CD14-positive monocyte (primary cell): ENCODE measurements around the gene CCDC138. TPM values are rescaled to one million over a fixed set of nuclear protein-coding genes. Genes with fewer than 3 reads are reported as not detected.

ENCODE experiments used
- DNase-seq, 3 donors: peaks; one replicate each; pipeline ENCODE4 v3.0.0-alpha.2; 2011 to 2022
- H2AFZ ChIP-seq: 2 replicates; pipeline ENCODE4 v1.6.0; 2012; ENCODE audit warnings: mild to moderate bottlenecking, low read depth, low read length, inconsistent platforms; ENCODE audit not compliant: insufficient read depth, poor library complexity, severe bottlenecking
- H3K27ac ChIP-seq, 2 donors: 1 replicate in 1 of 2; 2 replicates in 1 of 2; pipeline ENCODE4 v1.5.1; 2012 to 2013; ENCODE audit warnings: low read length in 2 of 2, control low read depth in 1 of 2, inconsistent platforms in 1 of 2, low read depth in 1 of 2, mild to moderate bottlenecking in 1 of 2
- H3K27me3 ChIP-seq, 2 donors: one replicate each; pipeline versions ENCODE4 v1.6.0 to v1.6.1; 2011 to 2013; ENCODE audit warnings: low read length in 2 of 2; ENCODE audit not compliant: control insufficient read depth in 2 of 2, insufficient read depth in 2 of 2
- H3K36me3 ChIP-seq, 2 donors: replicated peaks in 1 of 2; 1 replicate in 1 of 2; 2 replicates in 1 of 2; pipeline versions ENCODE4 v1.5.1 to v1.6.1; 2012 to 2013; ENCODE audit warnings: low read length in 2 of 2, control low read depth in 1 of 2, inconsistent platforms in 1 of 2, mild to moderate bottlenecking in 1 of 2; ENCODE audit not compliant: insufficient read depth in 2 of 2, control insufficient read depth in 1 of 2
- H3K4me1 ChIP-seq, 2 donors: 1 replicate in 1 of 2; 2 replicates in 1 of 2; pipeline versions ENCODE4 v1.5.1 to v1.6.1; 2012 to 2013; ENCODE audit warnings: low read length in 2 of 2, control low read depth in 1 of 2, inconsistent platforms in 1 of 2, mild to moderate bottlenecking in 1 of 2, moderate library complexity in 1 of 2; ENCODE audit not compliant: insufficient read depth in 2 of 2, control insufficient read depth in 1 of 2
- H3K4me2 ChIP-seq: replicated peaks from 2 replicates; pipeline ENCODE3; 2012; ENCODE audit warnings: low read length, moderate library complexity, mild to moderate bottlenecking; ENCODE audit not compliant: poor library complexity, severe bottlenecking; ENCODE audit errors: extremely low read depth
- H3K4me3 ChIP-seq, 3 experiments: fragments of 200-600 bp in 1 of 3; sonication (generic) in 1 of 3; replicated peaks in 1 of 3; 1 replicate in 2 of 3; 2 replicates in 1 of 3; pipeline ENCODE4 v1.5.1; 2011 to 2013; ENCODE audit warnings: low read length in 3 of 3, mild to moderate bottlenecking in 3 of 3, control low read depth in 2 of 3, low read depth in 2 of 3, inconsistent platforms in 1 of 3, moderate library complexity in 1 of 3
- H3K79me2 ChIP-seq: 2 replicates; pipeline ENCODE4 v1.6.0; 2012; ENCODE audit warnings: mild to moderate bottlenecking, control low read depth, inconsistent platforms, low read length, moderate library complexity; ENCODE audit not compliant: insufficient read depth
- H3K9ac ChIP-seq: 2 replicates; pipeline ENCODE4 v1.6.0; 2017; ENCODE audit warnings: low read length, mild to moderate bottlenecking; ENCODE audit not compliant: insufficient read depth, poor library complexity, severe bottlenecking
- H3K9me3 ChIP-seq, 2 donors: replicated peaks in 1 of 2; 1 replicate in 1 of 2; 2 replicates in 1 of 2; pipeline versions ENCODE4 v1.5.1 to v1.6.1; 2012 to 2013; ENCODE audit warnings: low read length in 2 of 2, control low read depth in 1 of 2; ENCODE audit not compliant: control insufficient read depth in 1 of 2, insufficient read depth in 1 of 2
- H4K20me1 ChIP-seq: 2 replicates; pipeline ENCODE4 v1.6.0; 2012; ENCODE audit warnings: mild to moderate bottlenecking, low read length, control low read depth, moderate library complexity; ENCODE audit not compliant: insufficient read depth
- H3K27ac Mint-ChIP-seq, 7 donors: one replicate each; pipeline ENCODE4 v1.8.0; 2020; ENCODE audit warnings: mild to moderate bottlenecking in 7 of 7, mixed read lengths in 7 of 7, moderate library complexity in 6 of 7, inconsistent platforms in 2 of 7
- H3K27me3 Mint-ChIP-seq, 3 donors: one replicate each; pipeline ENCODE4 v1.8.0; 2021 to 2022; ENCODE audit warnings: low read depth in 3 of 3, mild to moderate bottlenecking in 3 of 3, mixed read lengths in 3 of 3, moderate library complexity in 3 of 3, inconsistent platforms in 1 of 3
- H3K36me3 Mint-ChIP-seq, 2 donors: one replicate each; pipeline ENCODE4 v1.8.0; 2020; ENCODE audit warnings: mixed read lengths in 2 of 2, inconsistent platforms in 1 of 2, mild to moderate bottlenecking in 1 of 2
- H3K4me1 Mint-ChIP-seq: one replicate; pipeline ENCODE4 v1.8.0; 2020; ENCODE audit warnings: mild to moderate bottlenecking, mixed read lengths
- H3K4me3 Mint-ChIP-seq, 2 donors: one replicate each; pipeline ENCODE4 v1.8.0; 2020; ENCODE audit warnings: mild to moderate bottlenecking in 2 of 2, mixed read lengths in 2 of 2, moderate library complexity in 1 of 2
- H3K9me3 Mint-ChIP-seq, 7 donors: one replicate each; pipeline ENCODE4 v1.8.0; 2020 to 2022; ENCODE audit warnings: mixed read lengths in 7 of 7, mild to moderate bottlenecking in 6 of 7, moderate library complexity in 6 of 7, inconsistent platforms in 2 of 7
- CTCF ChIP-seq: fragments of 200-600 bp; IDR thresholded peaks from one replicate; pipeline ENCODE4 v1.8.0; 2022; ENCODE audit warnings: antibody characterized with exemption, mild to moderate bottlenecking
- WGBS: methylation state at CpG from one replicate; pipeline ENCODE4 v1.1.5; 2013; ENCODE audit warnings: missing lambda C conversion rate; ENCODE audit not compliant: insufficient coverage; 5-methylcytosine and 5-hydroxymethylcytosine counted together
- intact Hi-C, 2 donors: fragments of 100-400 bp; cut with micrococcal nuclease; formaldehyde crosslinking; loops; one replicate each; pipeline versions ENCODE4 v1.15.0 to v1.15.1; 2023
- polyA plus RNA-seq, 3 donors: library from polyadenylated mRNA; depleted of rRNA in 1 of 3; unstranded in 2 of 3; stranded (reverse) in 1 of 3; fragments of 300-500 nt in 2 of 3; fragments of >200 nt in 1 of 3; fragmentation: Illumina TruSeq in 2 of 3; gene quantifications; 1 replicate in 2 of 3; 2 replicates in 1 of 3; pipeline ENCODE4 v1.2.3, GENCODE V29; 2012 to 2021

Gene CCDC138
- polyA plus RNA-seq, 3 donors = 0.54 to 0.72 (median 0.67) TPM

- Mint-ChIP-seq H3K9me3 (peaks cover 5 to 25% (median 14%) of the 10 kb centered on the region in 7 donors), H3K4me1 (no peaks in the 10 kb centered on the region), H3K4me3 (no peak overlapping the region), H3K27me3 (no peaks in the 10 kb centered on the region), H3K36me3 (peaks cover 2 to 3% of the 10 kb centered on the region in 2 donors), H3K27ac (no peak overlapping the region)
- Histone ChIP-seq H3K4me1 (no peaks in the 10 kb centered on the region), H4K20me1 (no peaks in the 10 kb centered on the region), H3K36me3 (no peaks in the 10 kb centered on the region), H3K9me3 (peaks cover 0 to 4% of the 10 kb centered on the region in 2 donors), H3K27ac (no peak overlapping the region), H3K4me3 (no peak overlapping the region), H3K9ac (no peak overlapping the region), H3K27me3 (no peaks in the 10 kb centered on the region), H3K4me2 (no peak overlapping the region), H2AFZ (no peak overlapping the region), H3K79me2 (no peaks in the 10 kb centered on the region)
- TF ChIP-seq CTCF = no peak
- intact Hi-C loops = no loop called here
- no peak for DNase-seq
These were observed 46.6 kb downstream of the CCDC138 start for GRCh38 chr2:108833219-108833618.

- no peak overlapping the region for H3K27ac ChIP-seq
- no peak overlapping the region for H3K4me3 Mint-ChIP-seq
- no peak overlapping the region for H3K4me3 ChIP-seq
- H3K27me3 Mint-ChIP-seq = no peaks in the 10 kb centered on the region
- H3K27me3 ChIP-seq = no peaks in the 10 kb centered on the region
- intact Hi-C loops = no loop called here
- H4K20me1 ChIP-seq = no peaks in the 10 kb centered on the region
- no peak for TF ChIP-seq CTCF
- no peaks in the 10 kb centered on the region for H3K36me3 ChIP-seq
- WGBS = 75% methylated on average over 2 of the region's 3 CpGs
- H3K36me3 Mint-ChIP-seq = peaks cover 2 to 7% of the 10 kb centered on the region in 2 donors
- no peak overlapping the region for H3K4me2 ChIP-seq
- no peak overlapping the region for H2AFZ ChIP-seq
- H3K9me3 ChIP-seq = peaks cover 2 to 4% of the 10 kb centered on the region in 2 donors
- H3K79me2 ChIP-seq = no peaks in the 10 kb centered on the region
- no peak overlapping the region for H3K9ac ChIP-seq
- peaks cover 5 to 28% (median 15%) of the 10 kb centered on the region in 7 donors for H3K9me3 Mint-ChIP-seq
- H3K27ac Mint-ChIP-seq = no peak overlapping the region
- H3K4me1 ChIP-seq = no peaks in the 10 kb centered on the region
- no peak for DNase-seq
- no peaks in the 10 kb centered on the region for H3K4me1 Mint-ChIP-seq
These were observed 48.0 kb downstream of the CCDC138 start for GRCh38 chr2:108834620-108835019.
